ENCODE data around the gene TSHZ2. TPM values are rescaled to one million over a fixed set of nuclear protein-coding genes. Genes with fewer than 3 reads are reported as not detected.
"Not testable (repeated sequence)": the region's sequence is repeated elsewhere in the genome, so short reads cannot be mapped to it uniquely, and the experiment has no call there.

TSHZ2 gene
- total RNA-seq, 2 experiments from 2014 or later: 0.38 to 0.54 TPM

GRCh38 chr20:53500651-53501050 is 528.5 kb downstream of the TSHZ2 start:
- no peak for DNase-seq

GRCh38 chr20:53502820-53503219 is 530.7 kb downstream of the TSHZ2 start:
- Mint-ChIP-seq H3K4me1 (ENCODE audit: low read depth) (no peaks in the 10 kb centered on the region), H3K27ac (no peak overlapping the region), H3K36me3 (ENCODE audit: low read depth) (no peaks in the 10 kb centered on the region), H3K4me3 (no peak overlapping the region), H3K9me3 (no peaks in the 10 kb centered on the region), H3K27me3 (no peaks in the 10 kb centered on the region)
- TF ChIP-seq CTCF (IDR thresholded peaks at IDR 0.05): no peak
- no peak for ATAC-seq
- ChIA-PET POLR2A (interaction anchor here (0.6 kb wide), 1 partner anchor 430 kb away, joined by 4 read pairs; no protein-coding TSS in a partner anchor), CTCF (interaction anchor here (1.3 kb wide), 1 partner anchor 17 kb away, joined by 3 read pairs; no protein-coding TSS in a partner anchor)
- DNase-seq: no peak
- intact Hi-C loops (cut with micrococcal nuclease): no loop called here

More at GRCh38 chr20:53500651-53501050, 528.5 kb downstream of the TSHZ2 start:
- intact Hi-C loops (cut with micrococcal nuclease): no loop called here
- TF ChIP-seq CTCF (IDR thresholded peaks at IDR 0.05): no peak
- Mint-ChIP-seq H3K27ac (no peak overlapping the region), H3K9me3 (no peaks in the 10 kb centered on the region), H3K36me3 (ENCODE audit: low read depth) (no peaks in the 10 kb centered on the region), H3K4me1 (ENCODE audit: low read depth) (no peaks in the 10 kb centered on the region), H3K27me3 (no peaks in the 10 kb centered on the region), H3K4me3 (no peak overlapping the region)
- POLR2A ChIA-PET: no interaction called here
- ATAC-seq: no peak
- CTCF ChIA-PET: no interaction called here

GRCh38 chr20:53503517-53503919 is 531.4 kb downstream of the TSHZ2 start:
- Mint-ChIP-seq H3K27me3 (no peaks in the 10 kb centered on the region), H3K9me3 (no peaks in the 10 kb centered on the region), H3K27ac (no peak overlapping the region), H3K36me3 (ENCODE audit: low read depth) (no peaks in the 10 kb centered on the region), H3K4me3 (no peak overlapping the region), H3K4me1 (ENCODE audit: low read depth) (no peaks in the 10 kb centered on the region)
- ChIA-PET POLR2A (no interaction called here), CTCF (interaction anchor here (1.3 kb wide), 1 partner anchor 18 kb away, joined by 3 read pairs; no protein-coding TSS in a partner anchor)
- TF ChIP-seq CTCF (IDR thresholded peaks at IDR 0.05): no peak
- DNase-seq (no peak), ATAC-seq (no peak)
- intact Hi-C loops (cut with micrococcal nuclease): no loop called here

- H3K36me3 Mint-ChIP-seq (ENCODE audit: low read depth); H3K4me1 Mint-ChIP-seq (ENCODE audit: low read depth); intact Hi-C loops (cut with micrococcal nuclease); POLR2A ChIA-PET; ATAC-seq; H3K9me3 Mint-ChIP-seq; DNase-seq; H3K27ac Mint-ChIP-seq; H3K27me3 Mint-ChIP-seq; CTCF ChIA-PET; H3K4me3 Mint-ChIP-seq: not testable (repeated sequence)
These were observed 531.9 kb downstream of the TSHZ2 start for GRCh38 chr20:53504106-53504505.

- DNase-seq (no peak), ATAC-seq (no peak)
- H3K27me3 Mint-ChIP-seq: no peaks in the 10 kb centered on the region
- intact Hi-C loops (cut with micrococcal nuclease): no loop called here
- H3K27ac Mint-ChIP-seq: no peak overlapping the region
- no peaks in the 10 kb centered on the region for H3K4me1 Mint-ChIP-seq (ENCODE audit: low read depth)
- ChIA-PET CTCF (no interaction called here), POLR2A (no interaction called here)
- no peak for TF ChIP-seq CTCF (IDR thresholded peaks at IDR 0.05)
- H3K36me3 Mint-ChIP-seq (ENCODE audit: low read depth): no peaks in the 10 kb centered on the region
- H3K4me3 Mint-ChIP-seq: no peak overlapping the region
- no peaks in the 10 kb centered on the region for H3K9me3 Mint-ChIP-seq
These were observed 538.1 kb downstream of the TSHZ2 start for GRCh38 chr20:53510262-53510661.

GRCh38 chr20:53510704-53511103 is 538.5 kb downstream of the TSHZ2 start:
- H3K27me3 Mint-ChIP-seq: no peaks in the 10 kb centered on the region
- H3K4me3 Mint-ChIP-seq: no peak overlapping the region
- no peaks in the 10 kb centered on the region for H3K36me3 Mint-ChIP-seq (ENCODE audit: low read depth)
- intact Hi-C loops (cut with micrococcal nuclease): no loop called here
- DNase-seq (no peak), ATAC-seq (no peak)
- TF ChIP-seq CTCF (IDR thresholded peaks at IDR 0.05): no peak
- H3K4me1 Mint-ChIP-seq (ENCODE audit: low read depth): no peaks in the 10 kb centered on the region
- ChIA-PET POLR2A (no interaction called here), CTCF (no interaction called here)
- no peaks in the 10 kb centered on the region for H3K9me3 Mint-ChIP-seq
- H3K27ac Mint-ChIP-seq: no peak overlapping the region
